ENCODE results near the gene ATG7. TPM values are rescaled to one million over a fixed set of nuclear protein-coding genes. Genes with fewer than 3 reads are reported as not detected.

ATG7 gene
- total RNA-seq, 4 donors from 2014 or later: 31.3 to 67.7 (median 51.3) TPM

DNA sequence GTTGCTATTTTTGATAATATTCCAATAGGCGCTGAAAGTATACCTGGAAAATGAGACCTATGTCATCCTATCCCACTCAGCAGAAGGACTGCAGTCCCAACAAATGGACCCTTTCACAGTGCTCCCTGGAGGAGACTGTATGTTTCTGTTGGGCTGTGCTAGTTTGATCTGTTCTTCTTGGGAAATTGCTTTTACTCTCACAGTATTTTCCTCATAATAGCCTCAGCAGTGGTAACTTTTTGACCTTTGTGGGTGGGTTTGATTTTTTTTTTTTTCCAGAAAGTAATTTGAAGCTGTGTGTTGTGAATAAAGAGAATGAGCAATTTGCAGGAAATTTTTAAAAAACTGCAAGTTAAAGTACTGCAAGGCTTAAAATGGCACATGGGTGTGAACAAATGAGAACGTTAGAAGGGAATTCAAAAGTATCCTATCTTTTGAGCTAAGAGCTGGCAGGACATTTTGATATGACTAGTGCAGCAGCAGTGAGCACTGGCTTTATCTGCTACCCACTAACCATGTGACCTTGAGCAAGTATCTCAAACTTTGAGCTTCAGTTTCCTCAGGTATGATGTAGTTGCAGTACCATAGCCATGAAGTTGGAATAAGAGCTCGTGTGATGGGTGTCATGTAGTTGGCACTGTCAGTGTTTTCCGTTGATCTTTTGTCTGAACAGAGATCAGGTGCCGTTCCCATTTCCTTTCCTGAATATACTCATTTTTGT, 118.4 kb downstream of the ATG7 start:
- Histone ChIP-seq H3K27me3 (no peaks in the 10 kb centered on the region), H3K36me3 (peaks cover 0 to 10% (median 0%) of the 10 kb centered on the region in 3 donors), H3K4me3 (no peak overlapping the region), H3K4me1 (peaks cover 0 to 42% (median 6%) of the 10 kb centered on the region in 3 donors), H3K9me3 (no peaks in the 10 kb centered on the region), H3K27ac (no peak overlapping the region)
- intact Hi-C loops (cut with DNase I): no loop called here
- TF ChIP-seq, protein P1, sequence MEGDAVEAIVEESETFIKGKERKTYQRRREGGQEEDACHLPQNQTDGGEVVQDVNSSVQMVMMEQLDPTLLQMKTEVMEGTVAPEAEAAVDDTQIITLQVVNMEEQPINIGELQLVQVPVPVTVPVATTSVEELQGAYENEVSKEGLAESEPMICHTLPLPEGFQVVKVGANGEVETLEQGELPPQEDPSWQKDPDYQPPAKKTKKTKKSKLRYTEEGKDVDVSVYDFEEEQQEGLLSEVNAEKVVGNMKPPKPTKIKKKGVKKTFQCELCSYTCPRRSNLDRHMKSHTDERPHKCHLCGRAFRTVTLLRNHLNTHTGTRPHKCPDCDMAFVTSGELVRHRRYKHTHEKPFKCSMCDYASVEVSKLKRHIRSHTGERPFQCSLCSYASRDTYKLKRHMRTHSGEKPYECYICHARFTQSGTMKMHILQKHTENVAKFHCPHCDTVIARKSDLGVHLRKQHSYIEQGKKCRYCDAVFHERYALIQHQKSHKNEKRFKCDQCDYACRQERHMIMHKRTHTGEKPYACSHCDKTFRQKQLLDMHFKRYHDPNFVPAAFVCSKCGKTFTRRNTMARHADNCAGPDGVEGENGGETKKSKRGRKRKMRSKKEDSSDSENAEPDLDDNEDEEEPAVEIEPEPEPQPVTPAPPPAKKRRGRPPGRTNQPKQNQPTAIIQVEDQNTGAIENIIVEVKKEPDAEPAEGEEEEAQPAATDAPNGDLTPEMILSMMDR (IDR thresholded peaks at IDR 0.05): no peak
- TF ChIP-seq POLR2A (IDR thresholded peaks at IDR 0.05): no peak
- DNase-seq: no peak
- 78 to 79% methylated on average over 5 of the region's 5 CpGs for WGBS, 2 donors

- 76 to 86% methylated on average over 5 to 6 of the region's 6 CpGs for WGBS, 2 donors
- DNase-seq: no peak
- Histone ChIP-seq H3K27me3 (no peaks in the 10 kb centered on the region), H3K4me1 (peaks cover 0 to 35% (median 3%) of the 10 kb centered on the region in 3 donors), H3K4me3 (no peak overlapping the region), H3K27ac (no peak overlapping the region), H3K36me3 (peaks cover 0 to 10% (median 0%) of the 10 kb centered on the region in 3 donors), H3K9me3 (no peaks in the 10 kb centered on the region)
- no peak for TF ChIP-seq POLR2A (IDR thresholded peaks at IDR 0.05)
- intact Hi-C loops (cut with DNase I): no loop called here
These were observed 119.1 kb downstream of the ATG7 start for GRCh38 chr3:11391174-11391879.

DNA sequence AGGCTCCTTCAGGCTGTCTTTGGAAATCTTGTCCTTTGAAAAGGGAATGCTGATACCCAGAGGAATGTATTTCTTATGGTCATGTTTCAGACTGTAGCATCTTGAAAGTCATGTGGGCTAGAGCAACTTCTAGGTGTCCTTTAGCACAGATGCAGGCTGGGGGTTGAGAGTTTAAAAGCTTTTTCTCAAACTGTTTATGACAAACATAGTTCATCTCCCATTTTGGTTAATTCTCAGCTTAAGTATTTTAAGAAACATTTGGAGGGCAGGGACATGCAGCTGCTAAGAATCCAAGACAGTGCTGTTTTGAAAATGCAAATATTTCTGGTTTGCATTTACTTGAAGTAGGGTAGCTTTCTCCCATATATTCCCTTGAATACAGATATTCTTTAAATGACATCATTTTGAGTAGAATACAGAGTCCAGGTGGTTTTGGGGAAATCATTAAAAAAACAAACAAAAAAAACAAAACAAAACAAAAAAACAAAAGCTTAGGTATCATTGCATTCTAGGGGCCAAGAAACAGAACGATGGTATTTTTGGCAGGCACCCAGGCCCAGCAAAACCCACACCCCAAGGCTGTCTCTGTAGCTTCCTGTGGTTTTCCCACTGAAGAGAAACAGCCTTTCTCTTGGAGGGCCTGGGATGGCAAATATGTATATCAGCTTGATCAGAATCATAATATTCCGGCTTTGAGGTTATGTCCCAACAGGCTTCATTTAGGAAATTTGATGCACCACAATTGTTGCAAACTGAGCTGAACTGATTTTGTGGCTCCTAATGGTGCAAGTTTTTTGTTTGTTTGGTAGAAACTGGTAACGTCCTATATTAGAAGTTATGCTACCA, 120.0 kb downstream of the ATG7 start:
- WGBS, 2 donors: 47 to 64% methylated on average over 3 of the region's 3 CpGs
- TF ChIP-seq, protein P1 (IDR thresholded peaks at IDR 0.05): no peak
- TF ChIP-seq POLR2A (IDR thresholded peaks at IDR 0.05): no peak
- Histone ChIP-seq H3K36me3 (peaks cover 0 to 4% (median 0%) of the 10 kb centered on the region in 3 donors), H3K27me3 (no peaks in the 10 kb centered on the region), H3K9me3 (no peaks in the 10 kb centered on the region), H3K27ac (peak overlapping the region in 1 of 4 donors; percentile 2), H3K4me1 (peaks cover 0 to 26% (median 3%) of the 10 kb centered on the region in 3 donors), H3K4me3 (no peak overlapping the region)
- DNase-seq: no peak
- intact Hi-C loops (cut with DNase I): no loop called here

DNA sequence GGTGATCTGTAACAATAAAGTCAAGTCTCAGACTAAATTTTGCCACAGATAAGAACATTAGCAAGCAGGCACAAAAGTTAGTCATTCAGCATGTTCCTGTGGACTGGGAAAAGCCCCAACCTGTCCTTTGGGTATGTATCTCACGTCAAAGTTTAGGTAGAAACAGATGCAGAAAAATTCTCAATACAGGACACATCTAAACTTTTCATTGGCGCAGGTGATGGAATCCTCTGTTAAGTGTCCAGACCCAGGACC, 120.6 kb downstream of the ATG7 start:
- no peak for DNase-seq
- H3K9me3 ChIP-seq: no peaks in the 10 kb centered on the region
- TF ChIP-seq, protein P1 (IDR thresholded peaks at IDR 0.05): no peak
- TF ChIP-seq POLR2A (IDR thresholded peaks at IDR 0.05): no peak
- peak overlapping the region in 1 of 4 donors; percentile 2 for H3K27ac ChIP-seq
- H3K4me1 ChIP-seq: peaks cover 0 to 26% (median 3%) of the 10 kb centered on the region in 3 donors
- no peaks in the 10 kb centered on the region for H3K27me3 ChIP-seq
- 81 to 94% methylated on average over 2 of the region's 2 CpGs for WGBS, 2 donors
- no peak overlapping the region for H3K4me3 ChIP-seq
- intact Hi-C loops (cut with DNase I): no loop called here
- peaks cover 0 to 3% (median 0%) of the 10 kb centered on the region in 3 donors for H3K36me3 ChIP-seq

GRCh38 chr3:11393401-11393800, 121.2 kb downstream of the ATG7 start:
- intact Hi-C loops (cut with DNase I): no loop called here

More at GRCh38 chr3:11393401-11393800, 121.2 kb downstream of the ATG7 start:
- DNase-seq: no peak
- Histone ChIP-seq H3K27ac (no peak overlapping the region), H3K9me3 (no peaks in the 10 kb centered on the region), H3K27me3 (no peaks in the 10 kb centered on the region), H3K4me1 (peaks cover 0 to 26% (median 3%) of the 10 kb centered on the region in 3 donors), H3K4me3 (no peak overlapping the region), H3K36me3 (no peaks in the 10 kb centered on the region)
- TF ChIP-seq POLR2A (IDR thresholded peaks at IDR 0.05): no peak
- TF ChIP-seq, protein P1 (IDR thresholded peaks at IDR 0.05): no peak
- WGBS, 2 donors: 91 to 94% methylated on average over 3 of the region's 3 CpGs
